ENCODE data around the gene POU2F1.

POU2F1 gene

DNA sequence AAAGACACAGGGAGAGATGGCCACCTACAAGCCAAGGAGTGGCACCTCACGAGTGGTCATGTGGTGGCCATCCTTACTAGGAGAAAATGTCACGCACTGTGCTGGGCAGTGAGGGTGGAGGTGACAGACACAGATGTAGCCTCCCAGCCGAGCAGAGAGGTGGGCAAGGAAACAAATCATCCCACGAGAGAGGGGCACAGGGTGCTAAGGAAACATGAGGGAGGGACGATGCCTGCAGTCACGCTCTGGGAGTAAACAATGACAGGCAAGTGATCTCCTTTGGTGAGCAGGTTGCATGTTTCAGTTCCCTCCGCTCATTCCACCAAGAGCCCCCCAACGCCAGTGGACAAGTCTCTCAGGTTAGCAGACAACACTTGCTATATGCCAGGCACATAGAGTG lies 231.8 kb downstream of the POU2F1 start (continued):
- TF ChIP-seq ZEB2 (tag by site-specific recombination; IDR thresholded peaks at IDR 0.05) (no peak), ZSCAN30 (tag by site-specific recombination; IDR thresholded peaks at IDR 0.05) (no peak), ZNF560 (tag by site-specific recombination; IDR thresholded peaks at IDR 0.05; ENCODE audit: borderline replicate concordance) (no peak)
- TF ChIP-seq, protein P1, sequence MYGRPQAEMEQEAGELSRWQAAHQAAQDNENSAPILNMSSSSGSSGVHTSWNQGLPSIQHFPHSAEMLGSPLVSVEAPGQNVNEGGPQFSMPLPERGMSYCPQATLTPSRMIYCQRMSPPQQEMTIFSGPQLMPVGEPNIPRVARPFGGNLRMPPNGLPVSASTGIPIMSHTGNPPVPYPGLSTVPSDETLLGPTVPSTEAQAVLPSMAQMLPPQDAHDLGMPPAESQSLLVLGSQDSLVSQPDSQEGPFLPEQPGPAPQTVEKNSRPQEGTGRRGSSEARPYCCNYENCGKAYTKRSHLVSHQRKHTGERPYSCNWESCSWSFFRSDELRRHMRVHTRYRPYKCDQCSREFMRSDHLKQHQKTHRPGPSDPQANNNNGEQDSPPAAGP (tag by site-specific recombination; IDR thresholded peaks at IDR 0.05), result no peak

DNA sequence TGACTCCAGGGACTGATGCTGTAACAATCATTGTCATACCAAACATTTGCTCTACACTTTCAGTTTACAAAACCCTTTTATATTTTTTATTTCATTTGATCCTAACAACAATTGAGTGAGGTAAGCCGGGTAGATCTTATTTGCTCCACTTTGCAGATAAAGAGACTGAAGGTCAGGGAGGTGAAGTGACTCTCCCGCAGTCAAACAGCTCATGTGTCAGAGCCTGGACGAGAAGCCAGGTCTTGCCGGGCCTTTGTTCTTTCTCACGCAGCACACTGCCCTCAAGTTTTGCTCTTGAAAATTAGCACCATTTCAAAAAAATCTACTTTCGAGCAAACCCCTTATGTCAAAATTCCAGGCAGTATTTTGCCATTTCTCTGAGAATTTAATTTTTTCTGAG lies 232.4 kb downstream of the POU2F1 start:
- H3K9me3 ChIP-seq (ENCODE audit: control insufficient read depth, insufficient read depth, low read depth, low read length), result no peaks in the 10 kb centered on the region
- no peak overlapping the region for H3K27ac ChIP-seq (ENCODE audit: extremely low read depth, low read depth, low read length)
- no peak for TF ChIP-seq ZNF37A (tag by site-specific recombination; IDR thresholded peaks at IDR 0.05)
- TF ChIP-seq TCF7L2 (IDR thresholded peaks at IDR 0.05; ENCODE audit: borderline replicate concordance, low read depth, low read length), result peak; percentile 62; the same call in 1 of the 2 replicates
- TF ChIP-seq KLF1 (tag by site-specific recombination; IDR thresholded peaks at IDR 0.05), result no peak
- TF ChIP-seq ZNF19 (tag by site-specific recombination; IDR thresholded peaks at IDR 0.05; ENCODE audit: low read depth), result no peak
- no peak for TF ChIP-seq ZNF214 (tag by site-specific recombination; IDR thresholded peaks at IDR 0.05; ENCODE audit: borderline replicate concordance)
- ChIA-PET POLR2A (interaction anchor here (3.1 kb wide), 1 partner anchor 233 kb away, joined by 16 read pairs; the partner anchor contains the start of gene POU2F1), CTCF (interaction anchor here (0.7 to 1.9 kb wide), 4 partner anchors 12 to 387 kb away, joined by 3 to 7 read pairs (median 4); no protein-coding TSS in a partner anchor)
- H3K36me3 ChIP-seq (ENCODE audit: control insufficient read depth in 2 of 2, insufficient read depth in 1 of 2, low read length in 2 of 2), result no peaks in the 10 kb centered on the region
- no peak overlapping the region for H3K4me3 ChIP-seq (ENCODE audit: low read depth, low read length)
- H3K4me1 ChIP-seq (ENCODE audit: control insufficient read depth, insufficient read depth, low read length), result no peaks in the 10 kb centered on the region

DNA sequence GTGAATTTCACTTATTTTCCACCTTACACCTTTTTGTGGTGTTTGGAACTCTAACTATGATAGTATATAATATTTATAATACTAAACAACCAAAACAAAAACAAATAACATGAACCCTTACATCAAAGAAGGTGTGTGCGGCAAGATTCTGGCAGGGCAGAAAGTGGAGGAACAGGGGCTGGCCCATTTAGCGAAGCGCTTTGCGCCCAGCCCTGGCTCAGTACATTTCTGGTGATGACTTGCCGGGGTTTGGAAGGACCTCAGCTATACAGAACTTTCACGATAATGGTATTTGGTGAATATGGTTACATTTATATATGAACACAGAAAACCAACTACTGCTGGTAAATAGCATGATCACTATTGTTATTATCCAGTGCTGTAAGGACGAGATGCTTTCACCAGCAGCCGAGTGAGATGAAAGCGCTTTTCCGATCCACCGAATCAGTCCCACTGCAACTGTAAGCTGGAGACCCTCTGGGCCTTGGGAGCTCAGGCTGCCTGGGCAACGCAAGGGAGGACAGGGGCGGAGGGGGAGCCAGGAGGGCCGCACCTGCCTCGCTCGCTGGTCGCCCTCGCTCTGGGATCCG lies 233.7 kb downstream of the POU2F1 start:
- ChIA-PET CTCF (interaction anchor here (1.2 to 1.9 kb wide), 7 partner anchors 10 to 394 kb away, joined by 3 to 8 read pairs (median 5); no protein-coding TSS in a partner anchor), POLR2A (interaction anchor here (0.9 to 3.1 kb wide), 7 partner anchors 12 to 475 kb away, joined by 3 to 16 read pairs (median 4); partner anchors contain the start of genes CREG1 and POU2F1)
- Histone ChIP-seq H3K9me3 (ENCODE audit: control insufficient read depth, insufficient read depth, low read depth, low read length) (no peaks in the 10 kb centered on the region), H3K4me1 (ENCODE audit: control insufficient read depth, insufficient read depth, low read length) (no peaks in the 10 kb centered on the region), H3K4me3 (ENCODE audit: low read depth, low read length) (peak overlapping the region; percentile 63), H3K27ac (ENCODE audit: extremely low read depth, low read depth, low read length) (peak overlapping the region; percentile 76; the same call in 1 of the 2 replicates), H3K36me3 (ENCODE audit: control insufficient read depth in 2 of 2, insufficient read depth in 1 of 2, low read length in 2 of 2) (no peaks in the 10 kb centered on the region)
- 0 out of 2 replicates have a peak, but pooled peaks have one; percentile 19 for TF ChIP-seq WT1 (tag by site-specific recombination; IDR thresholded peaks at IDR 0.05)
- peak; percentile 93 for TF ChIP-seq ZBTB17 (tag by site-specific recombination; IDR thresholded peaks at IDR 0.05)
- no peak for TF ChIP-seq ZNF2 (tag by site-specific recombination; IDR thresholded peaks at IDR 0.05)
- TF ChIP-seq TCF7L2 (IDR thresholded peaks at IDR 0.05; ENCODE audit: borderline replicate concordance, low read depth, low read length), result 0 out of 2 replicates have a peak, but pooled peaks have one; percentile 18
- TF ChIP-seq, protein P2, sequence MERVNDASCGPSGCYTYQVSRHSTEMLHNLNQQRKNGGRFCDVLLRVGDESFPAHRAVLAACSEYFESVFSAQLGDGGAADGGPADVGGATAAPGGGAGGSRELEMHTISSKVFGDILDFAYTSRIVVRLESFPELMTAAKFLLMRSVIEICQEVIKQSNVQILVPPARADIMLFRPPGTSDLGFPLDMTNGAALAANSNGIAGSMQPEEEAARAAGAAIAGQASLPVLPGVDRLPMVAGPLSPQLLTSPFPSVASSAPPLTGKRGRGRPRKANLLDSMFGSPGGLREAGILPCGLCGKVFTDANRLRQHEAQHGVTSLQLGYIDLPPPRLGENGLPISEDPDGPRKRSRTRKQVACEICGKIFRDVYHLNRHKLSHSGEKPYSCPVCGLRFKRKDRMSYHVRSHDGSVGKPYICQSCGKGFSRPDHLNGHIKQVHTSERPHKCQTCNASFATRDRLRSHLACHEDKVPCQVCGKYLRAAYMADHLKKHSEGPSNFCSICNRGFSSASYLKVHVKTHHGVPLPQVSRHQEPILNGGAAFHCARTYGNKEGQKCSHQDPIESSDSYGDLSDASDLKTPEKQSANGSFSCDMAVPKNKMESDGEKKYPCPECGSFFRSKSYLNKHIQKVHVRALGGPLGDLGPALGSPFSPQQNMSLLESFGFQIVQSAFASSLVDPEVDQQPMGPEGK (tag by site-specific recombination; IDR thresholded peaks at IDR 0.05), result peak; percentile 30; the same call in 1 of the 2 replicates

DNA sequence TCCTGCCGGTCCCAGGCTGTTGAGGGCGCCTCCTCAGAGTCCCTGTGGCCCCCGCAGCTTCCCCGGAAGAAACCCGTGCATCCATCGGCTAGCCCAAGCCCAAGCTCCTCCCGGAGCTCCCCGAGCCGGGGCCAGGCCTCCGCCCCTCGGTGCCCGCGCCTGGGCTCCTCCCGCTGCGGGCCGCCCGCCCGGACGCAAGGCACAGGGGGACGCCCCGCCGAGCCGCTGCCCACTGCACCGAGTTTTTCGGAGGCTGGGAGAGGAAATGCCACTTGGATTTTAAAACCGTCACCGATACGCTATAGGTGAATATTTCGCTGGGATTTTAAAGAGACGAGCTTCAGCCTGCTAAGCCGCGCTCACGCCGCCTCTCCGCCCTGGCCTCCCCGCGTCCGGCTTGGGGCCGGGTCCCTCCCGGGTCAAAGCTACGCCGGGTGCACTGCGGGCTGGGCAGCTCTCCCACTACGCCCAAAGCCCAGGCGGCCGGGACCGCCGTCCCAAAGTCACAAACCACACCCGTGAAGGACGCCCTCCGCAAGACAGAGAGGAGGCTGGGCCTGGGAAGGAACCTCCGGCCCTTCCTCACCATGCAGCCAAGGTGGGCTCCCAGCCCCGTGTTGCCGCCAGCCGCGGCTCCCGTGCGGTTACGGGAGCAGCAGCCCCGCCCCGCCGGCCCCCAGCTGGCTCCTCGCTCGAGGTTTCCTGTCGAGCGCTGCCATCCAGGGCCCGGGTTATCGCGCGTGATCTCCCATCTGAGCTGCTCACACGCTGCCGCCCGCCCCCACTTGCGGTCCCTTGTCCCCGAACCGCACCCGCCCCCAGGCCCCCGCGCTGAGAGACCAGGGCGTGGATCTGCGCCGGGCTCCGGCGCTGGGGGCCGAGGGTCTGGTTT lies 234.5 kb downstream of the POU2F1 start:
- Histone ChIP-seq H3K36me3 (ENCODE audit: control insufficient read depth in 2 of 2, insufficient read depth in 1 of 2, low read length in 2 of 2) (no peaks in the 10 kb centered on the region), H3K27ac (ENCODE audit: extremely low read depth, low read depth, low read length) (peak overlapping the region; percentile 76), H3K4me3 (ENCODE audit: low read depth, low read length) (peak overlapping the region; percentile 63), H3K9me3 (ENCODE audit: control insufficient read depth, insufficient read depth, low read depth, low read length) (no peaks in the 10 kb centered on the region), H3K4me1 (ENCODE audit: control insufficient read depth, insufficient read depth, low read length) (no peaks in the 10 kb centered on the region)
- CTCF ChIA-PET, result interaction anchor here (0.7 to 1.7 kb wide), 8 partner anchors 9 to 395 kb away, joined by 3 to 8 read pairs (median 4); no protein-coding TSS in a partner anchor
- POLR2A ChIA-PET, result interaction anchor here (0.7 to 3.1 kb wide), 10 partner anchors 9 to 476 kb away, joined by 3 to 16 read pairs (median 3); partner anchors contain the start of genes CREG1 and POU2F1
- TF ChIP-seq KLF9 (tag by site-specific recombination; IDR thresholded peaks at IDR 0.05; ENCODE audit: low read depth) (peak; percentile 53; the same call in 1 of the 2 replicates), ZNF2 (tag by site-specific recombination; IDR thresholded peaks at IDR 0.05) (peak; percentile 61), ZNF10 (tag by site-specific recombination; IDR thresholded peaks at IDR 0.05) (0 out of 2 replicates have a peak, but pooled peaks have one; percentile 9), BCL11A (tag by site-specific recombination; IDR thresholded peaks at IDR 0.05; ENCODE audit: low read depth) (0 out of 2 replicates have a peak, but pooled peaks have one; percentile 10), EGR2 (tag by site-specific recombination; IDR thresholded peaks at IDR 0.05; ENCODE audit: low read depth) (peak; percentile 59), ZXDB (tag by site-specific recombination; IDR thresholded peaks at IDR 0.05) (peak; percentile 57; the same call in 1 of the 2 replicates), ZNF660 (tag by site-specific recombination; IDR thresholded peaks at IDR 0.05) (no peak), ZNF561 (tag by site-specific recombination; IDR thresholded peaks at IDR 0.05; ENCODE audit: borderline replicate concordance) (peak; percentile 86; the same call in 1 of the 2 replicates), OSR2 (tag by site-specific recombination; IDR thresholded peaks at IDR 0.05) (peak; percentile 69)
- TF ChIP-seq, protein P3, sequence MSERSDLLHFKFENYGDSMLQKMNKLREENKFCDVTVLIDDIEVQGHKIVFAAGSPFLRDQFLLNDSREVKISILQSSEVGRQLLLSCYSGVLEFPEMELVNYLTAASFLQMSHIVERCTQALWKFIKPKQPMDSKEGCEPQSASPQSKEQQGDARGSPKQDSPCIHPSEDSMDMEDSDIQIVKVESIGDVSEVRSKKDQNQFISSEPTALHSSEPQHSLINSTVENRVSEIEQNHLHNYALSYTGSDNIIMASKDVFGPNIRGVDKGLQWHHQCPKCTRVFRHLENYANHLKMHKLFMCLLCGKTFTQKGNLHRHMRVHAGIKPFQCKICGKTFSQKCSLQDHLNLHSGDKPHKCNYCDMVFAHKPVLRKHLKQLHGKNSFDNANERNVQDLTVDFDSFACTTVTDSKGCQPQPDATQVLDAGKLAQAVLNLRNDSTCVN (tag by site-specific recombination; optimal IDR thresholded peaks at IDR 0.05), result peak; percentile 80

Data from HEK293 (cell line).